GM23338 (cell line): ENCODE results near the gene ABCC9. TPM values are rescaled to one million over a fixed set of nuclear protein-coding genes. Genes with fewer than 3 reads are reported as not detected.
A peak's percentile ranks its signal among the peaks of the same experiment; 100 is the strongest.

Experiments
- ATAC-seq: fragments of 200-7000 bp; cut with Tn5 transposase; 3 replicates; pipeline ENCODE4 v1.9.1; 2020
- DNase-seq: peaks from one replicate; pipeline ENCODE4 v3.0.0-alpha.2; 2015; ENCODE audit warnings: low spot score
- H2AFZ ChIP-seq: fragments of 200-600 bp; sonication (generic); 2 replicates; pipeline ENCODE4 v1.8.0; 2016; ENCODE audit warnings: antibody characterized with exemption, mild to moderate bottlenecking, moderate library complexity
- H3F3A ChIP-seq: fragments of 200-600 bp; sonication (generic); replicated peaks from 2 replicates; pipeline ENCODE4 v1.8.0; 2017; ENCODE audit warnings: antibody characterized with exemption, mixed run types, low read depth
- H3K27ac ChIP-seq: fragments of 200-600 bp; sonication (generic); 2 replicates; pipeline ENCODE4 v1.6.1; 2016; ENCODE audit warnings: low read depth
- H3K27me3 ChIP-seq: fragments of 200-600 bp; sonication (generic); 2 replicates; pipeline ENCODE4 v1.8.0; 2016; ENCODE audit warnings: mild to moderate bottlenecking, mixed run types, moderate library complexity; ENCODE audit not compliant: insufficient read depth
- H3K36me3 ChIP-seq: fragments of 200-600 bp; sonication (generic); 2 replicates; pipeline ENCODE4 v1.8.0; 2016; ENCODE audit warnings: mild to moderate bottlenecking; ENCODE audit not compliant: insufficient read depth
- H3K4me1 ChIP-seq: fragments of 200-600 bp; sonication (generic); 2 replicates; pipeline ENCODE4 v1.8.0; 2016; ENCODE audit warnings: mild to moderate bottlenecking, moderate library complexity; ENCODE audit not compliant: insufficient read depth
- H3K4me2 ChIP-seq: fragments of 200-600 bp; sonication (generic); 2 replicates; pipeline ENCODE4 v1.7.1; 2017; ENCODE audit warnings: mixed run types
- H3K4me3 ChIP-seq: fragments of 200-600 bp; sonication (generic); 2 replicates; pipeline ENCODE4 v1.6.1; 2016; ENCODE audit warnings: mixed run types
- H3K79me2 ChIP-seq: fragments of 200-600 bp; sonication (generic); replicated peaks from 2 replicates; pipeline ENCODE4 v1.8.0; 2017; ENCODE audit warnings: mild to moderate bottlenecking; ENCODE audit not compliant: insufficient read depth
- H3K9me2 ChIP-seq: fragments of 200-600 bp; sonication (generic); 2 replicates; pipeline ENCODE4 v1.8.0; 2017; ENCODE audit not compliant: insufficient read depth
- H4K20me1 ChIP-seq: fragments of 200-600 bp; sonication (generic); replicated peaks from 2 replicates; pipeline ENCODE4 v1.8.0; 2017; ENCODE audit warnings: mild to moderate bottlenecking; ENCODE audit not compliant: insufficient read depth
- H3K27ac Mint-ChIP-seq: 2 replicates; pipeline ENCODE4 v1.8.0; 2020; ENCODE audit warnings: inconsistent platforms, mild to moderate bottlenecking, moderate library complexity, mixed read lengths
- H3K27me3 Mint-ChIP-seq: 3 replicates; pipeline ENCODE4 v1.8.0; 2022; ENCODE audit warnings: low read depth, mild to moderate bottlenecking, moderate library complexity, mixed read lengths, inconsistent platforms; ENCODE audit not compliant: insufficient read depth, poor library complexity
- H3K36me3 Mint-ChIP-seq: 3 replicates; pipeline ENCODE4 v1.8.0; 2021; ENCODE audit warnings: low read depth, mild to moderate bottlenecking, inconsistent platforms, moderate library complexity, mixed read lengths
- H3K4me1 Mint-ChIP-seq: 3 replicates; pipeline ENCODE4 v1.8.0; 2020; ENCODE audit warnings: mild to moderate bottlenecking, inconsistent platforms, mixed read lengths
- H3K4me3 Mint-ChIP-seq: 3 replicates; pipeline ENCODE4 v1.8.0; 2021; ENCODE audit warnings: moderate library complexity, mild to moderate bottlenecking, inconsistent platforms, mixed read lengths
- H3K9me3 Mint-ChIP-seq: 3 replicates; pipeline ENCODE4 v1.8.0; 2020; ENCODE audit warnings: moderate library complexity, mild to moderate bottlenecking, inconsistent platforms, mixed read lengths
- CREB1 ChIP-seq: fragments of 250-450 bp; sonication (Bioruptor Pico); IDR thresholded peaks from 2 replicates; pipeline ENCODE4 v1.5.0; 2020; ENCODE audit warnings: low read depth, mild to moderate bottlenecking, moderate library complexity
- CTCF ChIP-seq, 2 experiments: fragments of 200-600 bp in 1 of 2; sonication (generic) in 1 of 2; conservative IDR thresholded peaks; 2 replicates each; pipeline versions ENCODE4 v1.5.1 to v1.6.1; 2016 to 2017; ENCODE audit warnings: antibody characterized with exemption in 2 of 2, low read depth in 2 of 2, mild to moderate bottlenecking in 2 of 2, moderate library complexity in 1 of 2
- ETS1 ChIP-seq: IDR thresholded peaks from 2 replicates; pipeline ENCODE4 v1.6.1; 2016; ENCODE audit warnings: antibody characterized with exemption
- EZH2 ChIP-seq: fragments of 200-600 bp; sonication (generic); IDR thresholded peaks from one replicate; pipeline ENCODE4 v1.8.0; 2017; ENCODE audit warnings: antibody characterized with exemption, mild to moderate bottlenecking, low read depth; ENCODE audit not compliant: unreplicated experiment
- EZH2phosphoT487 ChIP-seq: fragments of 200-600 bp; sonication (generic); IDR thresholded peaks from one replicate; pipeline ENCODE4 v1.8.1; 2018; ENCODE audit warnings: antibody characterized with exemption; ENCODE audit not compliant: unreplicated experiment
- JUNB ChIP-seq: IDR thresholded peaks from one replicate; pipeline ENCODE4 v1.6.1; 2016; ENCODE audit warnings: antibody characterized with exemption; ENCODE audit not compliant: unreplicated experiment
- NANOG ChIP-seq: IDR thresholded peaks from 2 replicates; pipeline ENCODE4 v1.6.1; 2016; ENCODE audit warnings: antibody characterized with exemption, borderline replicate concordance
- POLR2AphosphoS5 ChIP-seq: IDR thresholded peaks from 2 replicates; pipeline ENCODE4 v1.6.1; 2016; ENCODE audit warnings: antibody characterized with exemption, low read depth
- REST ChIP-seq: IDR thresholded peaks from one replicate; pipeline ENCODE4 v1.6.1; 2018; ENCODE audit warnings: antibody characterized with exemption; ENCODE audit not compliant: unreplicated experiment
- STAT1 ChIP-seq: IDR thresholded peaks from one replicate; pipeline ENCODE4 v1.6.1; 2016; ENCODE audit warnings: antibody characterized with exemption; ENCODE audit not compliant: unreplicated experiment
- ZNF114 ChIP-seq: fragments of 250-450 bp; sonication (Bioruptor Pico); IDR thresholded peaks from 2 replicates; pipeline ENCODE4 v1.5.0; 2020; ENCODE audit warnings: mild to moderate bottlenecking, moderate library complexity
- ZNF331 ChIP-seq: fragments of 250-450 bp; sonication (Bioruptor Pico); IDR thresholded peaks from 2 replicates; pipeline ENCODE4 v1.5.0; 2020; ENCODE audit warnings: low read depth, mild to moderate bottlenecking, moderate library complexity
- ZNF462 ChIP-seq: fragments of 250-450 bp; sonication (Bioruptor Pico); IDR thresholded peaks from 2 replicates; pipeline ENCODE4 v1.5.0; 2020; ENCODE audit warnings: mild to moderate bottlenecking, moderate library complexity
- polyA plus RNA-seq: library from polyadenylated mRNA; unstranded; fragments of >200 nt; fragmentation: Nextera tagmentation; extraction: Ambion mirVana; gene quantifications from 2 replicates; pipeline ENCODE4 v1.2.1, GENCODE V29; 2016
- total RNA-seq: library from RNA; depleted of rRNA; stranded (reverse); fragments of >200 nt; shearing (Covaris generic); gene quantifications from 2 replicates; pipeline ENCODE4 v1.2.3, GENCODE V29; 2014

ABCC9 gene
- total and polyA plus RNA-seq, 2 experiments from 2014 or later: not detected

- no peaks in the 10 kb centered on the region for H3F3A ChIP-seq
- no peaks in the 10 kb centered on the region for H3K36me3 ChIP-seq
- H4K20me1 ChIP-seq: no peaks in the 10 kb centered on the region
- H2AFZ ChIP-seq: no peak overlapping the region
- no peaks in the 10 kb centered on the region for H3K9me2 ChIP-seq
- H3K27ac ChIP-seq: no peak overlapping the region
- no peaks in the 10 kb centered on the region for H3K27me3 ChIP-seq
- no peak for DNase-seq
- no peak overlapping the region for H3K4me3 ChIP-seq
- no peaks in the 10 kb centered on the region for H3K36me3 Mint-ChIP-seq
- H3K79me2 ChIP-seq: no peaks in the 10 kb centered on the region
- TF ChIP-seq ZNF331 (CRISPR knock-in tag) (no peak), NANOG (no peak), ETS1 (no peak), STAT1 (no peak), EZH2 (no peak), REST (no peak), CTCF (conservative IDR thresholded peaks at IDR 0.05; ENCODE audit: low read depth in 2 of 2) (no peak), JUNB (no peak), CREB1 (CRISPR knock-in tag) (no peak), POLR2AphosphoS5 (no peak), EZH2phosphoT487 (no peak), ZNF462 (no peak), ZNF114 (CRISPR knock-in tag) (no peak)
- no peaks in the 10 kb centered on the region for H3K4me1 Mint-ChIP-seq
- no peak overlapping the region for H3K4me2 ChIP-seq
- H3K4me1 ChIP-seq: no peaks in the 10 kb centered on the region
- no peak overlapping the region for H3K4me3 Mint-ChIP-seq
- 0 out of 2 replicates have a peak overlapping the region, but pooled peaks have one; percentile 62 for H3K27ac Mint-ChIP-seq
- ATAC-seq: no peak
- no peaks in the 10 kb centered on the region for H3K9me3 Mint-ChIP-seq
- H3K27me3 Mint-ChIP-seq: no peaks in the 10 kb centered on the region
These were observed 122.6 kb downstream of the ABCC9 start for GRCh38 chr12:21818627-21819026.
